Mucosa of descending colon (tissue), 3 donors: Measurements from ENCODE around the gene NABP2. TPM values are rescaled to one million over a fixed set of nuclear protein-coding genes. Genes with fewer than 3 reads are reported as not detected.

ENCODE experiments used
- ATAC-seq: fragments of 200-7000 bp; cut with Tn5 transposase; one replicate; pipeline ENCODE4 v1.9.1; 2020; ENCODE audit warnings: mild to moderate bottlenecking, moderate library complexity
- DNase-seq, 3 donors: peaks; one replicate each; pipeline ENCODE4 v3.0.0-alpha.2; 2020
- H3K36me3 ChIP-seq: fragments of 200-600 bp; one replicate; pipeline ENCODE4 v1.8.0; 2021; ENCODE audit warnings: low read depth, mild to moderate bottlenecking
- H3K4me1 ChIP-seq: fragments of 200-600 bp; one replicate; pipeline ENCODE4 v1.8.0; 2021; ENCODE audit warnings: low read depth, mild to moderate bottlenecking
- H3K4me3 ChIP-seq: fragments of 200-600 bp; one replicate; pipeline ENCODE4 v1.8.0; 2021; ENCODE audit warnings: mild to moderate bottlenecking
- H3K9me3 ChIP-seq: fragments of 200-600 bp; one replicate; pipeline ENCODE4 v1.8.0; 2021; ENCODE audit warnings: mild to moderate bottlenecking
- CTCF ChIP-seq: fragments of 200-600 bp; IDR thresholded peaks from one replicate; pipeline ENCODE4 v1.8.0; 2022; ENCODE audit warnings: antibody characterized with exemption, mild to moderate bottlenecking
- intact Hi-C, 2 donors: fragments of 100-400 bp; cut with DNase I in 1 of 2; cut with micrococcal nuclease in 1 of 2; formaldehyde crosslinking; loops; one replicate each; pipeline versions ENCODE4 v1.11.0 to v1.11.1; 2022; cut with DNase I, micrococcal nuclease
- long read RNA-seq, 2 donors: library from polyadenylated mRNA; unstranded; transcript quantifications; one replicate each; pipeline ENCODE4 v2.0.0, GENCODE V29; 2019 to 2021
- total RNA-seq, 3 donors: library from RNA; stranded (reverse); fragmentation: NEBNext Ultra II Directional in 2 of 3; extraction: Animal tissue kit (Norgen Biotek cat#: 25700) in 2 of 3; gene quantifications; one replicate each; pipeline versions ENCODE4 v1.2.1 to v1.2.4, GENCODE V29; 2021 to 2023
- donor health status: DM: no; HTN: no; CAD: no; lungs with moderate emphysema.
- donor health status: DM: no; HTN: no; CAD: no.
- donor health status: DM: no; HTN: yes; CAD: no.

The NABP2 gene
- 10 to 100 TPM; 22.2 to 37.3 (median 30.2) TPM for total RNA-seq
- long read RNA-seq, donor 1, transcript NABP2-201 (7 exons, 1,417 nt): major isoform, 24 of 31 reads
- long read RNA-seq, donor 1, transcript NABP2-203 (6 exons, 1,775 nt): minor isoform, 6 of 31 reads
- long read RNA-seq, donor 1, partial matches to known transcripts: 1 of 31 reads
- long read RNA-seq, donor 1, other reads (novel, unspliced or antisense): 0 of 31 reads
- long read RNA-seq, donor 2, transcript NABP2-201 (7 exons, 1,417 nt): major isoform, 26 of 33 reads
- long read RNA-seq, donor 2, transcript NABP2-203 (6 exons, 1,775 nt): minor isoform, 5 of 33 reads
- long read RNA-seq, donor 2, partial matches to known transcripts: 0 of 33 reads
- long read RNA-seq, donor 2, other reads (novel, unspliced or antisense): 1 of 33 reads

- DNase-seq (peak; percentile 98), ATAC-seq (peak; percentile 85)
- H3K4me1 ChIP-seq: peaks cover 27% of the 10 kb centered on the region
- TF ChIP-seq CTCF: peak; percentile 87
- no peaks in the 10 kb centered on the region for H3K9me3 ChIP-seq
- peak within 1 kb of the TSS; percentile 27 for H3K4me3 ChIP-seq
- intact Hi-C loops: no loop called here
- peaks cover 4% of the 10 kb centered on the region for H3K36me3 ChIP-seq
Observed at GRCh38 chr12:56224102-56224701, at the start of gene NABP2. Gene NABP2, plus strand, starts transcription at chr12:56224342. Its CDS starts 515 bp downstream, at chr12:56224857.

- H3K36me3 ChIP-seq: peaks cover 15% of the 10 kb centered on the region
- no peaks in the 10 kb centered on the region for H3K4me1 ChIP-seq
- intact Hi-C loops: no loop called here
- DNase-seq (no peak), ATAC-seq (no peak)
- TF ChIP-seq CTCF: no peak
- H3K9me3 ChIP-seq: no peaks in the 10 kb centered on the region
- H3K4me3 ChIP-seq: no peak overlapping the region
Observed at GRCh38 chr12:56178347-56178746, 45.8 kb upstream of the NABP2 start.

- no peak for DNase-seq
- no peaks in the 10 kb centered on the region for H3K36me3 ChIP-seq
- no peaks in the 10 kb centered on the region for H3K9me3 ChIP-seq
- peaks cover 18% of the 10 kb centered on the region for H3K4me1 ChIP-seq
- no peak overlapping the region for H3K4me3 ChIP-seq
- intact Hi-C loops: loop anchor here in 1 of 2 donors (10.0 kb wide), 1 partner anchor 62 kb away; the partner anchor contains the start of gene ESYT1
- no peak for TF ChIP-seq CTCF
- ATAC-seq: no peak
Observed at GRCh38 chr12:56186957-56187356, 37.2 kb upstream of the NABP2 start.

- ATAC-seq (no peak), DNase-seq (no peak)
- no peaks in the 10 kb centered on the region for H3K9me3 ChIP-seq
- no peaks in the 10 kb centered on the region for H3K36me3 ChIP-seq
- TF ChIP-seq CTCF: no peak
- peaks cover 21% of the 10 kb centered on the region for H3K4me1 ChIP-seq
- peak overlapping the region; percentile 65 for H3K4me3 ChIP-seq
- intact Hi-C loops: loop anchor here in 1 of 2 donors (10.0 kb wide), 1 partner anchor 63 kb away; the partner anchor contains the start of gene ESYT1
Observed at GRCh38 chr12:56188131-56188777, 35.9 kb upstream of the NABP2 start.

GRCh38 chr12:56188778-56189098 lies 35.4 kb upstream of the NABP2 start:
- intact Hi-C loops: loop anchor here in 1 of 2 donors (10.0 kb wide), 1 partner anchor 64 kb away; the partner anchor contains the start of gene ESYT1
- H3K4me3 ChIP-seq: peak overlapping the region; percentile 65
- H3K36me3 ChIP-seq: no peaks in the 10 kb centered on the region
- TF ChIP-seq CTCF: no peak
- DNase-seq (no peak), ATAC-seq (peak; percentile 15)
- no peaks in the 10 kb centered on the region for H3K9me3 ChIP-seq
- peaks cover 21% of the 10 kb centered on the region for H3K4me1 ChIP-seq
